Measurements from ENCODE around the gene TMEM132C. TPM values are rescaled to one million over a fixed set of nuclear protein-coding genes. Genes with fewer than 3 reads are reported as not detected.

The TMEM132C gene
- total and polyA plus RNA-seq, 2 of the 8 experiments (the other 6 are each of a cell fraction or from before 2014, with no cell fraction given): 0.23 to 0.76 TPM

DNA sequence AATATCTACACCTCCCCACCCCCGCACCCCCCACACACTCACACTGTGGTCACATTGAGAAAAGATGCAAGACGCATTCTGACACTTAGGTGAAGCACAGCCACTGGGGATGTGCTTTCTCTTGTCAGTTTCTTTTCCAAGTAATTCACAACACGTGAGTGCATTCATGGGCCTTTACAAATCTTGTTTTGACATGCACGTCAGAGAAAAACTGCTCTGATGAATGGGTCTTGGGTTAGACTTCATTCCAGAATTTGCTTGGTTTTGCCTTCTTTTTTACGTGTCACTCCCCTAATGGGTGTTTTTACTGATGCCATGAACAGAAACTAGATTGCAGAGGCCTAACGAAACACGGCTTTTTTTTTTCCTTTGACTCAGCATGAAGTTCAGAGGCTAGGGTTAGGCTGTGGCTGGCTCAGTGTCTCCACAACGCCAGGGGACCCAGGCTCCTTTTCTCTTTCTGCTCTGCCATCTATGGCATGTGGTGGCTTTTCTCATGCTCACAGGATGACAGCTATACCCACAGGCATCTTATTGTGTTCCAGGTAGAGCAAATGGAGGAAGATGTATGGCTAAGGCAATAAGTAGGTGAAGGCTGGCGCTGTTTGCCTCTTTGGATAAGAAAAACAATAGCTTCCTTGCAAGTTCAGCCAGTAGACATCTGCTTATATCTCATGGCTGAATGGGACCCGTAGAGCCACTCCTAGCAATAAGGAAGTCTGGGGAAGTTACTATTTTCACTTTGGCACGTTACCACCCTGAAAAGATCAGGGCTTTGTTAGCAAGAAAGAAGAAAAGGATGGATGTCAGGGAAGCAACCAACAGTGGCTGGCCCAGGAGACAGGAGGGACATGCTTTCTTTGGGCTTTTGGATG lies 303.5 kb downstream of the TMEM132C start:
- Histone ChIP-seq H3K4ac (replicated peaks; ENCODE audit: insufficient read length, low read depth, low read length) (no peak overlapping the region), H2BK120ac (replicated peaks; ENCODE audit: low read depth, low read length) (no peak overlapping the region), H2AFZ (ENCODE audit: low read length) (peak overlapping the region; percentile 32; the same call in 1 of the 2 replicates), H3K79me1 (ENCODE audit: low read depth, low read length) (no peaks in the 10 kb centered on the region), H4K20me1 (replicated peaks in 1 of 2; ENCODE audit: control insufficient read depth in 1 of 2, insufficient read depth in 2 of 2, low read length in 2 of 2) (no peaks in the 10 kb centered on the region), H3K36me3 (ENCODE audit: control insufficient read depth in 2 of 4, insufficient read depth in 4 of 4, low read length in 3 of 4) (no peaks in the 10 kb centered on the region), H3K27me3 (replicated peaks in 1 of 4; ENCODE audit: control insufficient read depth in 3 of 4, extremely low read depth in 1 of 4, insufficient read depth in 3 of 4, low read length in 3 of 4) (no peaks in the 10 kb centered on the region), H3K18ac (ENCODE audit: extremely low read depth, low read length) (no peak overlapping the region), H3K4me1 (replicated peaks in 1 of 4; ENCODE audit: control insufficient read depth in 3 of 4, insufficient read depth in 4 of 4, low read length in 3 of 4) (peaks cover 0 to 3% (median 0%) of the 10 kb centered on the region in 4 experiments; a peak in 1 of 7 replicates), H2BK5ac (ENCODE audit: low read depth, low read length) (no peak overlapping the region), H3K23me2 (ENCODE audit: low read depth, low read length) (no peaks in the 10 kb centered on the region; the same call in 1 of the 2 replicates), H3K56ac (replicated peaks; ENCODE audit: insufficient read length, low read depth, low read length) (no peak overlapping the region), H4K91ac (replicated peaks; ENCODE audit: insufficient read length, low read length) (no peak overlapping the region), H3K9ac (replicated peaks in 1 of 4; ENCODE audit: extremely low read depth in 1 of 4, low read depth in 3 of 4, low read length in 3 of 4) (no peak overlapping the region), H4K5ac (ENCODE audit: insufficient read length, low read depth, low read length) (no peak overlapping the region), H3K14ac (ENCODE audit: insufficient read length) (no peak overlapping the region), H3K23ac (ENCODE audit: insufficient read length) (no peak overlapping the region), H3K79me2 (ENCODE audit: control insufficient read depth in 1 of 2, insufficient read depth in 2 of 2, low read length in 2 of 2) (no peaks in the 10 kb centered on the region), H2BK12ac (ENCODE audit: low read depth, low read length) (no peak overlapping the region), H3K4me3 (ENCODE audit: extremely low read depth in 1 of 4, insufficient read depth in 2 of 4, low read depth in 3 of 4, low read length in 4 of 4) (no peak overlapping the region), H4K8ac (ENCODE audit: extremely low read depth, insufficient read depth, low read length) (no peak overlapping the region), H3K4me2 (ENCODE audit: insufficient read depth in 1 of 2, low read depth in 2 of 2, low read length in 2 of 2) (no peak overlapping the region), H3K27ac (ENCODE audit: low read depth, low read length) (no peak overlapping the region; the same call in 1 of the 2 replicates), H2BK15ac (ENCODE audit: low read length) (no peak overlapping the region), H2AK5ac (ENCODE audit: low read depth, low read length) (no peak overlapping the region), H2BK20ac (ENCODE audit: low read length) (no peak overlapping the region), H3K9me3 (ENCODE audit: insufficient read depth in 2 of 2, low read depth in 1 of 2, low read length in 1 of 2) (peaks cover 8% of the 10 kb centered on the region in 2 experiments; a peak in 3 of 4 replicates)
- POLR2A ChIA-PET (ENCODE audit: partially characterized antibody): no interaction called here
- CTCF ChIA-PET (ENCODE audit: partially characterized antibody): interaction anchor here (0.6 to 2.2 kb wide), 2 partner anchors 13 to 389 kb away, joined by 4 to 7 read pairs; no protein-coding TSS in a partner anchor
- no peak for DNase-seq (ENCODE audit: low read depth in 1 of 2, low spot score in 2 of 2)
- 80% methylated on average over 11 of the region's 11 CpGs; no CpG with 5 or more reads in 1 of the 2 experiments for WGBS, 2 experiments (ENCODE audit: extremely low coverage in 1 of 2, insufficient coverage in 1 of 2, insufficient read length in 1 of 2, insufficient replicate concordance in 2 of 2, low coverage in 1 of 2, low lambda C conversion rate in 2 of 2, missing lambda C conversion rate in 1 of 2)
- FAIRE-seq: no peak
- no peak for TF ChIP-seq BCL11A (IDR thresholded peaks at IDR 0.05; ENCODE audit: low read depth in 2 of 2, low read length in 2 of 2)
- no peak for TF ChIP-seq KDM4A (IDR thresholded peaks at IDR 0.05; ENCODE audit: low read depth, low read length, severe bottlenecking)
- no peak for TF ChIP-seq RNF2 (IDR thresholded peaks at IDR 0.05; ENCODE audit: borderline replicate concordance, low read depth, low read length, missing control alignments, poor library complexity, severe bottlenecking)
- no peak for TF ChIP-seq TCF12 (IDR thresholded peaks at IDR 0.05; ENCODE audit: low read depth, low read length)
- no peak for TF ChIP-seq GTF2F1 (IDR thresholded peaks at IDR 0.05; ENCODE audit: borderline replicate concordance, low read depth, low read length)
- TF ChIP-seq HDAC2 (IDR thresholded peaks at IDR 0.05; ENCODE audit: borderline replicate concordance in 1 of 2, low read depth in 2 of 2, low read length in 2 of 2): no peak
- TF ChIP-seq RAD21 (IDR thresholded peaks at IDR 0.05 in 1 of 2, conservative IDR thresholded peaks at IDR 0.05 in 1 of 2; ENCODE audit: low read depth in 2 of 2, low read length in 2 of 2): no peak
- no peak for TF ChIP-seq SP4 (IDR thresholded peaks at IDR 0.05; ENCODE audit: low read length)
- TF ChIP-seq CHD1 (IDR thresholded peaks at IDR 0.05; ENCODE audit: low read depth, low read length): no peak
